Upper lobe of right lung (tissue), 1 donor: ENCODE measurements around the gene ADISSP. TPM values are rescaled to one million over a fixed set of nuclear protein-coding genes. Genes with fewer than 3 reads are reported as not detected.

Source experiments
- ATAC-seq: fragments of 200-7000 bp; cut with Tn5 transposase; one replicate; pipeline ENCODE4 v1.9.1; 2020; ENCODE audit warnings: mild to moderate bottlenecking, moderate library complexity
- DNase-seq: peaks from one replicate; pipeline ENCODE4 v3.0.0-alpha.2; 2020
- H3K27ac ChIP-seq: fragments of 200-600 bp; one replicate; pipeline ENCODE4 v1.8.0; 2022
- H3K27me3 ChIP-seq: fragments of 200-600 bp; one replicate; pipeline ENCODE4 v1.8.0; 2022; ENCODE audit warnings: mild to moderate bottlenecking
- H3K36me3 ChIP-seq: fragments of 200-600 bp; one replicate; pipeline ENCODE4 v1.8.0; 2022
- H3K4me1 ChIP-seq: fragments of 200-600 bp; one replicate; pipeline ENCODE4 v1.8.0; 2022
- H3K4me3 ChIP-seq: fragments of 200-600 bp; one replicate; pipeline ENCODE4 v1.8.0; 2022; ENCODE audit warnings: mild to moderate bottlenecking
- H3K9me3 ChIP-seq: fragments of 200-600 bp; one replicate; pipeline ENCODE4 v1.8.0; 2022
- intact Hi-C: fragments of 100-400 bp; cut with DNase I; formaldehyde crosslinking; loops from one replicate; pipeline ENCODE4 v1.11.0; 2022
- total RNA-seq: library from RNA; stranded (reverse); fragmentation: NEBNext Ultra II Directional; extraction: Animal tissue kit (Norgen Biotek cat#: 25700); gene quantifications from one replicate; pipeline ENCODE4 v1.2.1, GENCODE V29; 2021
- TF ChIP-seq, protein P1 (sequence below): fragments of 200-600 bp; IDR thresholded peaks from one replicate; pipeline ENCODE4 v1.8.0; 2022; ENCODE audit warnings: antibody characterized with exemption
- donor health status: DM: no; HTN: yes; CAD: no; lungs with severe emphysema.

The ADISSP gene
- total RNA-seq, 1 donor from 2014 or later = 23.3 TPM

DNA sequence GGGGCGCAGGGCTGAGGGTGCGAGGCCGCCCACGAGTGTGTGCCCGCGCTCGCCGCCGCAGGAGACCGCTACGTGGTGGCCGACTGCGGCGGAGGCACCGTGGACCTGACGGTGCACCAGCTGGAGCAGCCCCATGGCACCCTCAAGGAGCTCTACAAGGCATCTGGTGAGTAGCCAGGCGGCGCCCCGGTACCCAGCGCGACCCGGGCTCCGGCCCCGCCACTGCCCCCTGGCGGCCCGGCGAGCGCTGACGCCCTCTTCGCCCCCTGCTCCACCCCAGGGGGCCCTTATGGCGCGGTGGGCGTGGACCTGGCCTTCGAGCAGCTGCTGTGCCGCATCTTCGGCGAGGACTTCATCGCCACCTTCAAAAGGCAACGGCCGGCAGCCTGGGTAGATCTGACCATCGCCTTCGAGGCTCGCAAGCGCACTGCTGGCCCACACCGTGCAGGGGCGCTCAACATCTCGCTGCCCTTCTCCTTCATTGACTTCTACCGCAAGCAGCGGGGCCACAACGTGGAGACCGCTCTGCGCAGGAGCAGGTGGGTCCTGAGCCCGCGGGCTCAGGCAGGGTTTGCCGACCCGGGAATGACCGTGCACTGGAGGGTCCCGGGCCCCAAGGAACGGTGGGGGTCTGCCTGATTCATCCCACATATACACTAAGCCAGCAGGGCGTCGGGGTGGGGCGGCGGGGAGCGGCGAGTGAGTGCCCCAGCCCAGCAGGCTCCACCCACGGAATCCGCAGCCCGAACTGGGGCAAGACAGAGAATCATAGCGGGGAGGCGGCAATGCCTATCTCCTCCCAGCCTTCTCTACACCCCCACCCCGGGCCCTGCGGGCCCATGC, 17.6 kb downstream of the ADISSP start:
- Histone ChIP-seq H3K36me3 (no peaks in the 10 kb centered on the region), H3K27ac (no peak overlapping the region), H3K9me3 (no peaks in the 10 kb centered on the region), H3K27me3 (peaks cover 13% of the 10 kb centered on the region), H3K4me1 (peaks cover under 1% of the 10 kb centered on the region), H3K4me3 (no peak overlapping the region)
- TF ChIP-seq, protein P1, sequence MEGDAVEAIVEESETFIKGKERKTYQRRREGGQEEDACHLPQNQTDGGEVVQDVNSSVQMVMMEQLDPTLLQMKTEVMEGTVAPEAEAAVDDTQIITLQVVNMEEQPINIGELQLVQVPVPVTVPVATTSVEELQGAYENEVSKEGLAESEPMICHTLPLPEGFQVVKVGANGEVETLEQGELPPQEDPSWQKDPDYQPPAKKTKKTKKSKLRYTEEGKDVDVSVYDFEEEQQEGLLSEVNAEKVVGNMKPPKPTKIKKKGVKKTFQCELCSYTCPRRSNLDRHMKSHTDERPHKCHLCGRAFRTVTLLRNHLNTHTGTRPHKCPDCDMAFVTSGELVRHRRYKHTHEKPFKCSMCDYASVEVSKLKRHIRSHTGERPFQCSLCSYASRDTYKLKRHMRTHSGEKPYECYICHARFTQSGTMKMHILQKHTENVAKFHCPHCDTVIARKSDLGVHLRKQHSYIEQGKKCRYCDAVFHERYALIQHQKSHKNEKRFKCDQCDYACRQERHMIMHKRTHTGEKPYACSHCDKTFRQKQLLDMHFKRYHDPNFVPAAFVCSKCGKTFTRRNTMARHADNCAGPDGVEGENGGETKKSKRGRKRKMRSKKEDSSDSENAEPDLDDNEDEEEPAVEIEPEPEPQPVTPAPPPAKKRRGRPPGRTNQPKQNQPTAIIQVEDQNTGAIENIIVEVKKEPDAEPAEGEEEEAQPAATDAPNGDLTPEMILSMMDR = peak; percentile 65
- DNase-seq (no peak), ATAC-seq (peak; percentile 40)
- intact Hi-C loops = no loop called here

DNA sequence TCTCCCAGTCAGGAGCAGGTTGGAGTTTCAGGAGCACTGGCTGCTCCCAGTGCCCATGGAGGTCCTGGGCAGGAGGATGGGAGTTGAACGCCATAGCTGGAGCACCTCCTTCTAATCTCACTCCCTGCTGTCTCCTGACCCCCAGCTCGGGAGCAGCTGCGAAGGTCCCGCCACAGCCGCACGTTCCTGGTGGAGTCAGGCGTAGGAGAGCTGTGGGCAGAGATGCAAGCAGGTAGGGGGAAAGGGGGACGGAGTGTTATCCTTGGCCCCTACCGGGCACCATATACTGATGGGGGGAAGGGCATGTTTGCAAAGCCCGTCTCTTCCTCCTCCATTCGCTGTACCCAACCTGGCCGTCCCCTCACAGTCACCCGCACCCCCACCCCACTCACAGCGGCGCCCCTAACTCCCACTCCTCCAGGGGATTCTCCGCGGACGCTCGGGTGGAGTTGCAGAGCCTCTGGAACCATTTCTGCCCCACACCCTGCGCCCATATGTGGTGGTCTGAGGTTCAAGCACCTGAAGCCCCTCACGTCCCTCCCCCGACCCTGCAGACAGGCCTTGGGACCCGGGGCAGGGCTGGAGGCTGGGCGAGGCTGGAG, 18.4 kb downstream of the ADISSP start:
- Histone ChIP-seq H3K4me3 (no peak overlapping the region), H3K9me3 (no peaks in the 10 kb centered on the region), H3K27ac (no peak overlapping the region), H3K4me1 (peaks cover 5% of the 10 kb centered on the region), H3K36me3 (no peaks in the 10 kb centered on the region), H3K27me3 (peaks cover 13% of the 10 kb centered on the region)
- ATAC-seq = no peak
- no peak for DNase-seq
- TF ChIP-seq, protein P1 = no peak
- intact Hi-C loops = no loop called here

DNA sequence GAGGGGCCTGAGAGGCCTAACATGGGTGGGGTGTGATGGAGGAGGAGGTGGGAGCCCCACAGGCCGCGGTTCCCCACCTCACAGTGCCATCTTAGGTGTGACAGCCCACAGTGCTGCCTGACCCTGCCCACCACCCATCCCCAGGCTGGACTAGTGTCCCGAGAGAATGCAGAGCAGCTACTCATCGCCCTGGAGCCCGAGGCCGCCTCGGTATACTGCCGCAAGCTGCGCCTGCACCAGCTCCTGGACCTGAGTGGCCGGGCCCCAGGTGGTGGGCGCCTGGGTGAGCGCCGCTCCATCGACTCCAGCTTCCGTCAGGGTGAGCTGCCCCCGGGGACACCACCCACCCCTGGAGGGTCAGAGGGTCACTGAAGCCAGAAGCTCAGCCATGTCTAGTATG, 19.5 kb downstream of the ADISSP start:
- Histone ChIP-seq H3K27ac (no peak overlapping the region), H3K4me1 (peaks cover 5% of the 10 kb centered on the region), H3K36me3 (no peaks in the 10 kb centered on the region), H3K9me3 (no peaks in the 10 kb centered on the region), H3K27me3 (peaks cover 13% of the 10 kb centered on the region), H3K4me3 (no peak overlapping the region)
- TF ChIP-seq, protein P1 = no peak
- DNase-seq (no peak), ATAC-seq (no peak)
- intact Hi-C loops = no loop called here

DNA sequence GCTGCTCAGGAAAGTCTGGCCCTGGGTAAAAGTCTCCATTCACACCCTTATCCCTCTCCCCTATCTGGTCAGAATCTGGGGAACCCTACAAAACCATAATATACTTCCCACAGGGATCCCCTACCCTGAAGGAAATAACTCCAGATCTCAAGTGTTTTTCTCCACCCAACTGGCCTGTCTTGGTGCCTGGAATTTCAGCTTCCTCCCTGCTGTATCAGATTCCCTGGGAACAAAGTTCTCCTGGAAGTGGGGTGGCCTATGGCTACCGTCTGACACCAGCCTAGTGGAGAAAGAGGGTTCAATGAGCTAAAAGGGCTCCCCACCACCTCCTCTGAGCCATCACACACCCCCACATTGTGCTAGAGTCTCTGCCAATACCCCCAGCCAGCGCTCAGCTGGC, 20.1 kb downstream of the ADISSP start:
- TF ChIP-seq, protein P1 = no peak
- Histone ChIP-seq H3K27ac (no peak overlapping the region), H3K4me3 (no peak overlapping the region), H3K9me3 (no peaks in the 10 kb centered on the region), H3K27me3 (peaks cover 13% of the 10 kb centered on the region), H3K36me3 (no peaks in the 10 kb centered on the region), H3K4me1 (peaks cover 5% of the 10 kb centered on the region)
- DNase-seq (no peak), ATAC-seq (no peak)
- intact Hi-C loops = no loop called here

DNA sequence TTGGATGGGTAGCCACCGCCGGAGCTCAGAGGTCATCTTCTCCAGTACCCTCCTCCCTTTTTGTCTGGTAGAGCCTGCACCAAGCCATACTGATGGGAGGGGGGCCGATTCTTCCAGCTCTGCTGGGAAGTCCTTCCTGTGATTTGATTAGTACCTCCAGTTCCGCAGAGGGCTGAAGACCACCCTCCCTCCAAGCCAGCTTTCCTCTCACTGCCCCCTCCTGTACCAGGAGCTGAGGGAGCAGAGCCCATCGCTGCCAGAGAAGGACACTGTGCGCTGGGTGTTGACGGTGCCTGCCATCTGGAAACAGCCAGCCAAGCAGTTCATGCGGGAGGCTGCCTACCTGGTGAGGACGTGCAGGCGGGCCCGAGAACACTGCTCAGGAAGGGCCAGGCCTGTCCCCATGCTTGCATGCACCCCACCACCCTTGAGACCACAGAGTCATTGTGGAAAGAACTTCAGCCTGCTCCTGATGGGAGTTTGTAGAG, 21.8 kb downstream of the ADISSP start:
- intact Hi-C loops = no loop called here
- Histone ChIP-seq H3K4me3 (no peak overlapping the region), H3K27ac (no peak overlapping the region), H3K27me3 (peaks cover 13% of the 10 kb centered on the region), H3K9me3 (no peaks in the 10 kb centered on the region), H3K4me1 (peaks cover 5% of the 10 kb centered on the region), H3K36me3 (no peaks in the 10 kb centered on the region)
- DNase-seq (no peak), ATAC-seq (no peak)
- TF ChIP-seq, protein P1 = no peak
